Coronary artery (tissue), 2 donors: Measurements from ENCODE around the gene NFATC4.
A peak's percentile ranks its signal among the peaks of the same experiment; 100 is the strongest.
"Not testable (repeated sequence)": the region's sequence is repeated elsewhere in the genome, so short reads cannot be mapped to it uniquely, and the experiment has no call there.

ENCODE experiments used
- DNase-seq: peaks from one replicate; pipeline ENCODE4 v3.0.0-alpha.2; 2017; ENCODE audit warnings: low spot score
- H3K27ac ChIP-seq, 2 donors: fragments of 200-600 bp; sonication (generic); one replicate each; pipeline ENCODE4 v1.5.1; 2016 to 2019
- H3K4me3 ChIP-seq: fragments of 200-600 bp; sonication (generic); 2 replicates; pipeline ENCODE4 v1.5.1; 2016; ENCODE audit warnings: mild to moderate bottlenecking, moderate library complexity
- CTCF ChIP-seq: fragments of 200-600 bp; sonication (generic); IDR thresholded peaks from one replicate; pipeline ENCODE4 v1.5.1; 2019; ENCODE audit warnings: antibody characterized with exemption

Gene NFATC4

DNA sequence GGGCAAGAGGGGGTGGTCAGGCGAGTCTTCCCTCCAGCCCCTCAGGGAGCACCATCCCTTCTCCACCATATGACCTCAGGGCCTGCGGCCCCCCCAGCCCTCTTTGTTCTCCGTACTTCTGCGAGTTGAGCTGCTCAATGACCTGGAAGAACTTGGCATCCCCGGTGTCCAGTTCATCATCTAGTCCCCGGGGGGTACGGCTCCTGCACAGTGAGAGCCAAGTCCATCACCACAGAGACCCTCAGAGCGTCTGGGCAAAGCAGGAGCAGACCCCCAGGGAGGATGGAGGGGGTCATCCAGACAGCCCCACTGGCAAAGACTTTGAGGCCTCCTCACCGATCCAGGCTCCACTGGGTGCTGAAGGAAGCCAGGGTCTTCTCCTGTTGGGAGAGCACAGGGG is 42.0 kb upstream of the NFATC4 start:
- no peak for DNase-seq
- H3K27ac ChIP-seq = no peak overlapping the region
- TF ChIP-seq CTCF = no peak
- H3K4me3 ChIP-seq = no peak overlapping the region

DNA sequence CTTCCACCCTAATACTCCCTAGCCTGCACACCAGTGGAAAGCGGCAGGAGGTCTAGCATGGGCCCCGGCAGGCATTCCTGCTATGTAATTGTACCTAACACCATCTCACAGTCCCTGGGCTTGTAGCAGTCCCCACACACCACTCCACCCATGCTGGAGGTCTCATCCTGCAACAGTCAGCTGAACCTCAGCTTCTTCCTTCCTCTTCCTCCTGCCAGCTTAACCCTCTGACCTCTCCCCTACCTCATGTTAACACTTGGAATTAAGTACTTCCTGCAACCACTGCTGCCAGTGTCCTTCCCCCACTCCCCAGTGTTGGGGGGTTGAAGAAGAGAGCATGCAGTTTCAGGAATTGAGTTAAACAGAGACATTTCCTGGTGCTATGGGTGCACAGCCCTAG is 40.7 kb upstream of the NFATC4 start:
- DNase-seq = no peak
- no peak for TF ChIP-seq CTCF
- H3K27ac ChIP-seq = peak overlapping the region in 1 of 2 donors; percentile 34
- no peak overlapping the region for H3K4me3 ChIP-seq

DNA sequence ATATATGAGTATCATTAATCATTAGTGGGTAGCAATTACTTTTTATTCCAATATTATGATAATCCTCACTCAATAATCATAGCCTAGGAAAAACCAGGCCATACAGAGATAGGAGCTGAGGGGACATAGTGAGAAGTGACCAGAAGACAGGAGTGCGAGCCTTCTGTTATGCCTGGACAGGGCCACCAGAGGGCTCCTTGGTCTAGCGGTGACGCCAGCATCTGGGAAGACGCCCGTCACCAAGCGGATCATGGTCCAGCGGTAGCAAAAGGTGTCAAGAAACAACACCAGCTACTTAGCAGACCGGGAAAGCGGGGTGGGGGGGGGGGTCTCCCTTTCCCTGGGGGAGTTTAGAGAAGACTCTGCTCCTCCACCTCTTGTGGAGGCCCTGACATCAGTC is 40.1 kb upstream of the NFATC4 start:
- H3K4me3 ChIP-seq, DNase-seq: not testable (repeated sequence)
- peak overlapping the region in 1 of 2 donors; percentile 34 for H3K27ac ChIP-seq
- TF ChIP-seq CTCF = peak; percentile 27

GRCh38 chr14:24329073-24329663 is 38.8 kb upstream of the NFATC4 start:
- no peak for DNase-seq
- TF ChIP-seq CTCF = no peak
- no peak overlapping the region for H3K4me3 ChIP-seq
- H3K27ac ChIP-seq = peak overlapping the region in 1 of 2 donors; percentile 16

DNA sequence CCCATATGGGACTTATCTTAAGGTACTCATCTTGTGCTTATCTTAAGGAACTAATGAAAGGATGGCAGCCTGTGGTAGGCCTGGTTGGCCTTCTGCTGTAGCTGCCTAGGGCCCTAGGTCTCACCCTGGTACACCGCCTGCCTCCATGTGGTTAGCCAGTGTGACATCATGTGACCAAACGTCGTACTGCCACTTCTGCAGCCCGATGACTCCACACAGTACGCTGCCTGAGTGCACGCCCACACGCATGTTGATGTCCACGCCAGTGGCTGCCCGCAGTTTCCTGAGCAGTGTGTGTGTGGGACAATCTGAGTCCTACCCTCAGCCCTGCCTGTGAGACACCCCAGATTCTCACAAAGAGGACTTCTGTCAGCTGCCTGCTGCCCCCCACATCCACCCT is 38.2 kb upstream of the NFATC4 start:
- no peak overlapping the region for H3K4me3 ChIP-seq
- H3K27ac ChIP-seq = peak overlapping the region in 1 of 2 donors; percentile 1
- DNase-seq = no peak
- no peak for TF ChIP-seq CTCF

DNA sequence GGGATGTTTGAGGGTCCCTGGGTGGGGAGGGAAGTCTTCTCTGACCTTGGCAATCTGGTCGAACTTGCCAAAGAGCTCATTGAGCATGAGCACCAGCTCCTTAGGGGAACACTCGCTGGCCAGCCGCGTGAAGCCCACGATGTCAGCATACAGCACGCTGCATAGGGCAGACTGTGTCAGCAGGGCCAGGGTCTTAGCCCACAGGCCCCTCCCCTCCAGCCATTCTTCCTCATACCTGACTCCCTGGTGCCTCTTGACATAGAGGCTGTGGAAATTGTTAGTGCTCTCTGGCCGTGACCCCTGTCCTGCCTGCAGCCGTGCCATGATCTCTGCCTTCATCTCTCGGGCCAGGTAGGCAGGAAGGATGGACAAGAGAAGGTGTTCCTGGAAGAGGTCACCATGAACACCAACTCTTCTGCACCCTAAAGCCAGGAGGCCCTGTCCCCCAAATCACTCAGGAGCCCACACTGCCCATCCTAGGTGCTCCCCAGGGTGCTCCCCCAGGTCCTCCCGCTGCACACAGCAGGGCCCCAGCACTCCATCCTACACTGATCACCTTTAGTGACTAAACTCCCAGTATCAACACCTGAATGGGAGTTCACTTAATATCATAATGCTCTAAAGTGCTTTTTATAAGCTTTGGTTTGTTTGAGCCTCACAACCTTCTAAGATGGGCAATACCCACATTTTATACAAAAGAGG is 36.9 kb upstream of the NFATC4 start:
- Histone ChIP-seq H3K27ac (no peak overlapping the region), H3K4me3 (no peak overlapping the region)
- TF ChIP-seq CTCF = no peak
- DNase-seq = no peak

GRCh38 chr14:24331731-24332267 is 36.2 kb upstream of the NFATC4 start:
- no peak overlapping the region for H3K4me3 ChIP-seq
- H3K27ac ChIP-seq = no peak overlapping the region
- TF ChIP-seq CTCF = no peak
- DNase-seq = no peak
